ENCODE measurements around the gene MAN1A1.

MAN1A1 gene

GRCh38 chr6:119128252-119128912 is 221.2 kb downstream of the MAN1A1 start:
- no peak for TF ChIP-seq FOXA1 (IDR thresholded peaks at IDR 0.05)
- TF ChIP-seq NFRKB (IDR thresholded peaks at IDR 0.05): no peak
- no peak for TF ChIP-seq BHLHE40 (IDR thresholded peaks at IDR 0.05; ENCODE audit: borderline replicate concordance)
- TF ChIP-seq L3MBTL2 (conservative IDR thresholded peaks at IDR 0.05): no peak
- TF ChIP-seq CTBP1 (IDR thresholded peaks at IDR 0.05; ENCODE audit: borderline replicate concordance): no peak
- TF ChIP-seq HDGF (IDR thresholded peaks at IDR 0.05; ENCODE audit: borderline replicate concordance): no peak
- TF ChIP-seq ARNT (IDR thresholded peaks at IDR 0.05): no peak
- TF ChIP-seq ELF4 (IDR thresholded peaks at IDR 0.05): no peak
- no peak for TF ChIP-seq TARDBP (IDR thresholded peaks at IDR 0.05)
- no peak for TF ChIP-seq SP1 (IDR thresholded peaks at IDR 0.05)
- TF ChIP-seq SUZ12 (IDR thresholded peaks at IDR 0.05): no peak
- no peak for TF ChIP-seq FOXM1 (IDR thresholded peaks at IDR 0.05; ENCODE audit: borderline replicate concordance)
- no peak for TF ChIP-seq ZNF384 (IDR thresholded peaks at IDR 0.05)
- no peak for TF ChIP-seq LEF1 (IDR thresholded peaks at IDR 0.05; ENCODE audit: borderline replicate concordance)
- TF ChIP-seq FOXK2 (IDR thresholded peaks at IDR 0.05): no peak
- TF ChIP-seq, protein P1, sequence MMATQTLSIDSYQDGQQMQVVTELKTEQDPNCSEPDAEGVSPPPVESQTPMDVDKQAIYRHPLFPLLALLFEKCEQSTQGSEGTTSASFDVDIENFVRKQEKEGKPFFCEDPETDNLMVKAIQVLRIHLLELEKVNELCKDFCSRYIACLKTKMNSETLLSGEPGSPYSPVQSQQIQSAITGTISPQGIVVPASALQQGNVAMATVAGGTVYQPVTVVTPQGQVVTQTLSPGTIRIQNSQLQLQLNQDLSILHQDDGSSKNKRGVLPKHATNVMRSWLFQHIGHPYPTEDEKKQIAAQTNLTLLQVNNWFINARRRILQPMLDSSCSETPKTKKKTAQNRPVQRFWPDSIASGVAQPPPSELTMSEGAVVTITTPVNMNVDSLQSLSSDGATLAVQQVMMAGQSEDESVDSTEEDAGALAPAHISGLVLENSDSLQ (IDR thresholded peaks at IDR 0.05): no peak
- no peak for DNase-seq (ENCODE audit: extremely low spot score)
- POLR2A ChIA-PET: no interaction called here
- CTCF ChIA-PET: interaction anchor here (0.7 to 1.7 kb wide), 6 partner anchors 10 to 949 kb away, joined by 3 to 7 read pairs (median 4); no protein-coding TSS in a partner anchor

DNA sequence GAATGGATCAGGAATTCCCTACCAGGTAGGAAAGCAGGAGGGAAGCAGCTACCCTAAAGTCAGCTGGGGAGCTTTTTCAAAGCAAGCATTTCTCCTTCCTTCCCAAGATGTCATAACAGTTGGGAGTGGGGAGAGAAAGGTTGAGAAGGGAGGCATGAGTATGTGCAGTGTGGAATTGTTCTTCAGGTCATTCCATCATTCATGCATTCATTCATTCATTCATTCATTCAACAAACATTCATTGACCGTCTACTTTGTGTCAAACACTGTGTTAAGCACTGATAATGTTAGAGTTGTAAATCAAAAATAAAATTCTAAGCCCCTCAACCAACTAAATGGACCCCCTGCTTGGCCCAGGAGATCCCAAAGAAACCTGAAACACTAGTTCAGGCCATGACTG is 221.9 kb downstream of the MAN1A1 start:
- TF ChIP-seq ARNT (IDR thresholded peaks at IDR 0.05) (no peak), ELF4 (IDR thresholded peaks at IDR 0.05) (no peak), FOXA1 (IDR thresholded peaks at IDR 0.05) (no peak), FOXK2 (IDR thresholded peaks at IDR 0.05) (no peak), ZNF384 (IDR thresholded peaks at IDR 0.05) (no peak), SUZ12 (IDR thresholded peaks at IDR 0.05) (no peak), BHLHE40 (IDR thresholded peaks at IDR 0.05; ENCODE audit: borderline replicate concordance) (no peak), L3MBTL2 (conservative IDR thresholded peaks at IDR 0.05) (no peak), TARDBP (IDR thresholded peaks at IDR 0.05) (no peak), SP1 (IDR thresholded peaks at IDR 0.05) (no peak), FOXM1 (IDR thresholded peaks at IDR 0.05; ENCODE audit: borderline replicate concordance) (no peak), NFRKB (IDR thresholded peaks at IDR 0.05) (no peak)
- TF ChIP-seq, protein P1 (IDR thresholded peaks at IDR 0.05): no peak
- ChIA-PET POLR2A (no interaction called here), CTCF (no interaction called here)
- DNase-seq (ENCODE audit: extremely low spot score): no peak
